Mesothelial cell of epicardium (in vitro differentiated cells): ENCODE data around the gene CRACR2A. TPM values are rescaled to one million over a fixed set of nuclear protein-coding genes. Genes with fewer than 3 reads are reported as not detected.

ENCODE experiments used
- DNase-seq, 2 experiments: peaks; one replicate each; pipeline ENCODE4 v3.0.0; 2021; ENCODE audit warnings: low spot score in 2 of 2; ENCODE audit not compliant: unreplicated experiment in 2 of 2
- H3K27ac Mint-ChIP-seq: 2 replicates; pipeline ENCODE4 v1.8.0; 2021; ENCODE audit warnings: mixed read lengths
- H3K27me3 Mint-ChIP-seq: 2 replicates; pipeline ENCODE4 v1.8.0; 2021; ENCODE audit warnings: low read depth, mixed read lengths
- H3K36me3 Mint-ChIP-seq: 2 replicates; pipeline ENCODE4 v1.8.0; 2021; ENCODE audit warnings: mixed read lengths
- H3K4me1 Mint-ChIP-seq: 2 replicates; pipeline ENCODE4 v1.8.0; 2021; ENCODE audit warnings: mixed read lengths
- H3K4me3 Mint-ChIP-seq: 2 replicates; pipeline ENCODE4 v1.8.0; 2021; ENCODE audit warnings: mild to moderate bottlenecking, moderate library complexity, mixed read lengths
- H3K9me3 Mint-ChIP-seq: 2 replicates; pipeline ENCODE4 v1.8.0; 2021; ENCODE audit warnings: mixed read lengths
- total RNA-seq: library from RNA; stranded (reverse); gene quantifications from 3 replicates; pipeline ENCODE4 v1.2.1, GENCODE V29; 2021
- TF ChIP-seq, protein P1 (sequence below): fragments of 200-600 bp; sonication (generic); IDR thresholded peaks from one replicate; pipeline ENCODE4 v1.5.0; 2021; ENCODE audit warnings: antibody characterized with exemption; ENCODE audit not compliant: unreplicated experiment

CRACR2A gene
- total RNA-seq, 1 donor from 2014 or later: 1.0 TPM

DNA sequence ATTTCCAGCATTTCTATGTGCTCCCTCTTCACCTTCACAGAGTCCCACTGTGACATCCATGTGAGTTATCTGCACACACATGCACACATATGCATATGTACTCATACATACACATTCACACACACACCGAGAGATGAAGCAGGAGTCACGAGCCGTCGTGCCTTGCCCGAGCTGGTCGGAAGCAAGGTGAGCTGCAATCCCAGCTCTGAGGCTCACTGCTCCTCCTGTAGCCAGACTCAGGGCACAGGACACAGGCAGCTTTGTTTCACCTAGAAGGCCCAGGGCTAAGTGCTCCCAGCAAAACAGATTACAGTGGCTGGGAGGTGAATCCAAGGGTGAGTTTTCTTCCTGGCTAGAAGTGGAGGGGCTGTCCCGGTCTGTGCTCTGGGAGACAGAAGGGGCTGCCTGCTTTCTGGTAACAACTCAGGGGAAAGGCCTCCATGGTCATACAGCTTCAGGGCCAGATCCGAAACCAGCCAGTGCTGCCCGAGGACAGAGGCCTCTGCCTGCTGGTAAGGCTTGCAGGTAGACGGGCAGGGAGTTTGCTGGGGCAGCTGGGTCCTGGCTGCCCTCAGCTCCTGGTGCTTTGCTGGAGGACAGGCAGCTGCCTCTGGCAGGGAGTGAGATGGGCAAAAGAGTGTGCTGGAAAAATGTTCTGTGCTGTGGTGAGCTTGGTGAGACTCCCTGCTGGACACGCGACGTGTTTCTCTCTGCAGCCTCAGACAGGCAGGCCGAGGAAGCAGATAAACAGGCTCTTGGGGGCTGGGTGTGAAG, 123.7 kb downstream of the CRACR2A start:
- Mint-ChIP-seq H3K9me3 (no peaks in the 10 kb centered on the region), H3K36me3 (no peaks in the 10 kb centered on the region), H3K27ac (no peak overlapping the region), H3K4me3 (no peak overlapping the region), H3K4me1 (no peaks in the 10 kb centered on the region), H3K27me3 (peaks cover 2% of the 10 kb centered on the region)
- TF ChIP-seq, protein P1, sequence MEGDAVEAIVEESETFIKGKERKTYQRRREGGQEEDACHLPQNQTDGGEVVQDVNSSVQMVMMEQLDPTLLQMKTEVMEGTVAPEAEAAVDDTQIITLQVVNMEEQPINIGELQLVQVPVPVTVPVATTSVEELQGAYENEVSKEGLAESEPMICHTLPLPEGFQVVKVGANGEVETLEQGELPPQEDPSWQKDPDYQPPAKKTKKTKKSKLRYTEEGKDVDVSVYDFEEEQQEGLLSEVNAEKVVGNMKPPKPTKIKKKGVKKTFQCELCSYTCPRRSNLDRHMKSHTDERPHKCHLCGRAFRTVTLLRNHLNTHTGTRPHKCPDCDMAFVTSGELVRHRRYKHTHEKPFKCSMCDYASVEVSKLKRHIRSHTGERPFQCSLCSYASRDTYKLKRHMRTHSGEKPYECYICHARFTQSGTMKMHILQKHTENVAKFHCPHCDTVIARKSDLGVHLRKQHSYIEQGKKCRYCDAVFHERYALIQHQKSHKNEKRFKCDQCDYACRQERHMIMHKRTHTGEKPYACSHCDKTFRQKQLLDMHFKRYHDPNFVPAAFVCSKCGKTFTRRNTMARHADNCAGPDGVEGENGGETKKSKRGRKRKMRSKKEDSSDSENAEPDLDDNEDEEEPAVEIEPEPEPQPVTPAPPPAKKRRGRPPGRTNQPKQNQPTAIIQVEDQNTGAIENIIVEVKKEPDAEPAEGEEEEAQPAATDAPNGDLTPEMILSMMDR: no peak
- no peak for DNase-seq

DNA sequence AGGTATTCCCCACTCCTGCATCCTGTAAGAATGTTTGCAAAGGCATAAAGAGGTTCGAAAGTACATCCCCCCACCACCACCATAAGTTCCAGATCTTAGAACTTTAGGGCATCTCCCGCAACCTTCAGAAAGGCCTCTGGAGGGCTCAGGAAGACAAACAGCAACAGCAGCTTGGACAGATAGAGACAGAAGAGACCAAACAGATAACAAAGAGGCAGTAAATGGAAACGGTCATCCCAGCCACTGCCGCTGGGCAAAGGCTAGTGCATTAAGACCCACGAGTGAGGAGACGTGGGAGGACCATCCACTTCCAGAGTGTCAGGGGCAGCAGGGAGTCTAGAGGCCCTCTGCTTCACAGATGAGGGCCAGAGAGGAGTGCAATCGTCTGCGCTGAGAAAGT, 124.3 kb downstream of the CRACR2A start:
- Mint-ChIP-seq H3K4me1 (no peaks in the 10 kb centered on the region), H3K36me3 (no peaks in the 10 kb centered on the region), H3K27me3 (peaks cover 2% of the 10 kb centered on the region), H3K27ac (no peak overlapping the region), H3K4me3 (no peak overlapping the region), H3K9me3 (no peaks in the 10 kb centered on the region)
- no peak for DNase-seq
- TF ChIP-seq, protein P1: no peak

DNA sequence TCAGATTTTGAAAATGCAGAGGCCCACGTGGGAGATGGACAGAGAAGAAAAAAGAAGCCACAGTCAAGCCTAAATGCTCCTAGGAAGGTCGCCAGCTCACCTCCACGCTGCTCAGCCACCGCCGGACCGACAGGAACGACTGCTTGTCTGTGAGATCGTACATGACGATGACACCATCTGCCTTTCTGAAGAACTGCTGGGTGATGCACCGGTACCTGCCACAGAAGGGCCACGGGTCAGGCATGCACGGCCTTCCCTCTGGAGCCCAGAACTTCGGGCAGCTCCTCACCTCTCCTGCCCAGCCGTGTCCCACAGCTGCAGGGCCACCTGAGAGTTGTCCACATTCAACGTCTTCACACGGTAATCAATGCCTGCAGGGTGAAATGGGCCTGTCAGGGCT, 125.6 kb downstream of the CRACR2A start:
- DNase-seq: no peak
- Mint-ChIP-seq H3K27ac (no peak overlapping the region), H3K27me3 (no peaks in the 10 kb centered on the region), H3K4me3 (no peak overlapping the region), H3K9me3 (no peaks in the 10 kb centered on the region), H3K36me3 (no peaks in the 10 kb centered on the region), H3K4me1 (no peaks in the 10 kb centered on the region)
- TF ChIP-seq, protein P1: no peak

DNA sequence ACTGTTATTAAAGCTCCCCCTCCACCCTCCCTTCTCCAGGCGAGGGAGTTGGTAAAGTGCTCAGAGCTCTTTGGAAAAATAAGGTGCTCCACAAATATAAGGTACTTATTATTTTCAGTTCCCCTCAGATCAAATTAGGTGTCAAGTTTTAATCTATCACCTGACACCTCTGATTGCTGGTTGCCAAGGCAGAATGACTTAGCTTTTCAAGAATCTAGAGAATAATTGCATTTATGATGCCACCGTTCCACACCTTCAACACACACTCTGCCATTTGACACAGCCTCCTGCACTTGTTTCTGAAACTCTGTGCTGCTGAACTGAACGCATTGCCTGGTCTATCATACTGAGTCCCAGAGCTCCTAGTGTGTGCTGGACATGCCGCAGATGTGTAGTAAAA, 128.6 kb downstream of the CRACR2A start:
- no peaks in the 10 kb centered on the region for H3K9me3 Mint-ChIP-seq
- H3K36me3 Mint-ChIP-seq: no peaks in the 10 kb centered on the region
- no peak overlapping the region for H3K27ac Mint-ChIP-seq
- TF ChIP-seq, protein P1: no peak
- H3K4me3 Mint-ChIP-seq: no peak overlapping the region
- DNase-seq: no peak
- H3K4me1 Mint-ChIP-seq: no peaks in the 10 kb centered on the region
- peaks cover 2% of the 10 kb centered on the region for H3K27me3 Mint-ChIP-seq

DNA sequence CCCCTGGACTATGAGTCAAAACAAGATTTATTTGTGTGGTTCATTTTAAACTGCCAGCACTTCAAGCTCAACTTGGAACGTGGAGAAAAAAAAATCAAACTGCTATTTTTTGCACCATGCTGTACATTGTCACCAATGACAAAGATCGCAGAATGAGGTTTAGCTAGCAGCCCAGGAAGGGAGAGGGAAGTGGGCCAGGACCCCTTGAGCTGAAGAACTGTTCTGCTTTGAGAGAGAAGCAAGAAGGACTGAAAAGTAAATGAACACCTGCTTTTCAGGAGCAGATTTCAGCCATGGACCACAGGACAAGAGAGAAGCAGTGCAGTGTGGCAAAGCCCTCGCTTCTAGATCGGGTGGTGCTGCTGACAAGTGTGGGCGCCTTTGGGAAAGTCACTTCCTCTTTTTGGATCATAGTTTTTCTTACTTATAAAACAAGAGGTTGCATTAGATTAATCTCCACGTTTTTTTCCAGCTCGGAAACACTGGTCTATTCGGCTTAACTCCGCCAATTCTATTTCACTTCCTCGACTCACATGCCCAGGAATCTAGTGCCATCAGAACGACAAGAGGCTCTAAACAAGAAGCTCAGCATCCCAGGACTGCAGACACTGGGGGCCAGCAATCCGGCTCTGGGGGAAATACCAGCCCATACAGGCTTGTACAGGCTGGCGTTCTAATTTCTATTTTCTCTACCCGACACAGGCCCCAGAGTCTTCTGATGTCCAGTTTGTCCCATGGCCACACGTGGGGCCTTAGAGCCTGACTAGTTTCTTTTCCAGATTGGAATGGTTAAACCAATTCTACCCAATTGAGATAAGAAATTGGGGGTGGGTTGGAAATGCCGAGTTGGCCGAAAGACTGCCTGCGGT, 129.9 kb downstream of the CRACR2A start:
- H3K27me3 Mint-ChIP-seq: peaks cover 2% of the 10 kb centered on the region
- H3K27ac Mint-ChIP-seq: no peak overlapping the region
- TF ChIP-seq, protein P1: no peak
- H3K9me3 Mint-ChIP-seq: no peaks in the 10 kb centered on the region
- H3K36me3 Mint-ChIP-seq: no peaks in the 10 kb centered on the region
- no peak for DNase-seq
- H3K4me3 Mint-ChIP-seq: no peak overlapping the region
- no peaks in the 10 kb centered on the region for H3K4me1 Mint-ChIP-seq
